ENCODE measurements around the gene HDDC2.

DNA sequence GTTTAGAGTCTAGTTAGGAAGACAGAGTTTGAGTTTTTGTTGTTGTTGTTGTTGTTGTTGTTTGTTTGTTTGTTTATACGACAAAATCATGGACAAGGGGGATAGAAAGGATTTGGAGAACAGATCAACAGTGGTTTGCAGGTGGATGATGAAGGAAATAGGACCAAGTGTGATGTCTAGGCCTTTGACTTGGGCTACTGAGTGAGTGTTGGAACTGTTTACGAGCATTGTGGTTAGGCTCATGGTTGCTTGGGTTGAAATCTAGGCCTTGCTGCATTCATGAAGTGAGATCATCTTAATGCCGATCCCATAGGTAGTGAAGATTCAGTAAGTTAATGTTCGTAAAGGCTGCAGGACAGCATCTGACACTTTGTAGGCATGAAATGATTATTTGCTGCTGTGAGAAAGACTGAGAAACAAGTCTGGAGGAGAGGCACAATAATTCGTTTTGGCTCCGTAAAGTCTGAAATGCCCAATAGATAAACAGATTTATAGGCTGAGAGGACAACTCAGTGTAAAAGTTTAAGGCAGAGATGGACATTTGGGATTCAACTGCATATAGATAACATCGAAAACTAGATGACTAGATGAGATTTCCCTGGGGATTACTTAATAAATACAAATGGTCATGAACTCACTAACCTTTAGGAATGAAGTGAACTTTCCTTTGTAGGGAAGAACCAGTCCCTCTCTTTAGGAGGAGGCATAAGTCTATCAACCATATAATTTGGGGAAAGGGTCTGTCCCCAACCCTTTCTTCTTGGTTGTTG, 70.0 kb downstream of the HDDC2 start:
- TF ChIP-seq CTCF (conservative IDR thresholded peaks at IDR 0.05) (no peak), EZH2 (IDR thresholded peaks at IDR 0.05; ENCODE audit: low read depth) (no peak)

Data from PC-9 (cell line).